GM23338 (cell line): ENCODE data around the gene RELCH. TPM values are rescaled to one million over a fixed set of nuclear protein-coding genes. Genes with fewer than 3 reads are reported as not detected.

Source experiments
- ATAC-seq: fragments of 200-7000 bp; cut with Tn5 transposase; 3 replicates; pipeline ENCODE4 v1.9.1; 2020
- DNase-seq: peaks from one replicate; pipeline ENCODE4 v3.0.0-alpha.2; 2015; ENCODE audit warnings: low spot score
- H2AFZ ChIP-seq: fragments of 200-600 bp; sonication (generic); 2 replicates; pipeline ENCODE4 v1.8.0; 2016; ENCODE audit warnings: antibody characterized with exemption, mild to moderate bottlenecking, moderate library complexity
- H3F3A ChIP-seq: fragments of 200-600 bp; sonication (generic); replicated peaks from 2 replicates; pipeline ENCODE4 v1.8.0; 2017; ENCODE audit warnings: antibody characterized with exemption, mixed run types, low read depth
- H3K27ac ChIP-seq: fragments of 200-600 bp; sonication (generic); 2 replicates; pipeline ENCODE4 v1.6.1; 2016; ENCODE audit warnings: low read depth
- H3K27me3 ChIP-seq: fragments of 200-600 bp; sonication (generic); 2 replicates; pipeline ENCODE4 v1.8.0; 2016; ENCODE audit warnings: mild to moderate bottlenecking, mixed run types, moderate library complexity; ENCODE audit not compliant: insufficient read depth
- H3K36me3 ChIP-seq: fragments of 200-600 bp; sonication (generic); 2 replicates; pipeline ENCODE4 v1.8.0; 2016; ENCODE audit warnings: mild to moderate bottlenecking; ENCODE audit not compliant: insufficient read depth
- H3K4me1 ChIP-seq: fragments of 200-600 bp; sonication (generic); 2 replicates; pipeline ENCODE4 v1.8.0; 2016; ENCODE audit warnings: mild to moderate bottlenecking, moderate library complexity; ENCODE audit not compliant: insufficient read depth
- H3K4me2 ChIP-seq: fragments of 200-600 bp; sonication (generic); 2 replicates; pipeline ENCODE4 v1.7.1; 2017; ENCODE audit warnings: mixed run types
- H3K4me3 ChIP-seq: fragments of 200-600 bp; sonication (generic); 2 replicates; pipeline ENCODE4 v1.6.1; 2016; ENCODE audit warnings: mixed run types
- H3K79me2 ChIP-seq: fragments of 200-600 bp; sonication (generic); replicated peaks from 2 replicates; pipeline ENCODE4 v1.8.0; 2017; ENCODE audit warnings: mild to moderate bottlenecking; ENCODE audit not compliant: insufficient read depth
- H3K9me2 ChIP-seq: fragments of 200-600 bp; sonication (generic); 2 replicates; pipeline ENCODE4 v1.8.0; 2017; ENCODE audit not compliant: insufficient read depth
- H4K20me1 ChIP-seq: fragments of 200-600 bp; sonication (generic); replicated peaks from 2 replicates; pipeline ENCODE4 v1.8.0; 2017; ENCODE audit warnings: mild to moderate bottlenecking; ENCODE audit not compliant: insufficient read depth
- H3K27ac Mint-ChIP-seq: 2 replicates; pipeline ENCODE4 v1.8.0; 2020; ENCODE audit warnings: inconsistent platforms, mild to moderate bottlenecking, moderate library complexity, mixed read lengths
- H3K27me3 Mint-ChIP-seq: 3 replicates; pipeline ENCODE4 v1.8.0; 2022; ENCODE audit warnings: low read depth, mild to moderate bottlenecking, moderate library complexity, mixed read lengths, inconsistent platforms; ENCODE audit not compliant: insufficient read depth, poor library complexity
- H3K36me3 Mint-ChIP-seq: 3 replicates; pipeline ENCODE4 v1.8.0; 2021; ENCODE audit warnings: low read depth, mild to moderate bottlenecking, inconsistent platforms, moderate library complexity, mixed read lengths
- H3K4me1 Mint-ChIP-seq: 3 replicates; pipeline ENCODE4 v1.8.0; 2020; ENCODE audit warnings: mild to moderate bottlenecking, inconsistent platforms, mixed read lengths
- H3K4me3 Mint-ChIP-seq: 3 replicates; pipeline ENCODE4 v1.8.0; 2021; ENCODE audit warnings: moderate library complexity, mild to moderate bottlenecking, inconsistent platforms, mixed read lengths
- H3K9me3 Mint-ChIP-seq: 3 replicates; pipeline ENCODE4 v1.8.0; 2020; ENCODE audit warnings: moderate library complexity, mild to moderate bottlenecking, inconsistent platforms, mixed read lengths
- CREB1 ChIP-seq: fragments of 250-450 bp; sonication (Bioruptor Pico); IDR thresholded peaks from 2 replicates; pipeline ENCODE4 v1.5.0; 2020; ENCODE audit warnings: low read depth, mild to moderate bottlenecking, moderate library complexity
- CTCF ChIP-seq, 2 experiments: fragments of 200-600 bp in 1 of 2; sonication (generic) in 1 of 2; conservative IDR thresholded peaks; 2 replicates each; pipeline versions ENCODE4 v1.5.1 to v1.6.1; 2016 to 2017; ENCODE audit warnings: antibody characterized with exemption in 2 of 2, low read depth in 2 of 2, mild to moderate bottlenecking in 2 of 2, moderate library complexity in 1 of 2
- ETS1 ChIP-seq: IDR thresholded peaks from 2 replicates; pipeline ENCODE4 v1.6.1; 2016; ENCODE audit warnings: antibody characterized with exemption
- EZH2phosphoT487 ChIP-seq: fragments of 200-600 bp; sonication (generic); IDR thresholded peaks from one replicate; pipeline ENCODE4 v1.8.1; 2018; ENCODE audit warnings: antibody characterized with exemption; ENCODE audit not compliant: unreplicated experiment
- JUNB ChIP-seq: IDR thresholded peaks from one replicate; pipeline ENCODE4 v1.6.1; 2016; ENCODE audit warnings: antibody characterized with exemption; ENCODE audit not compliant: unreplicated experiment
- NANOG ChIP-seq: IDR thresholded peaks from 2 replicates; pipeline ENCODE4 v1.6.1; 2016; ENCODE audit warnings: antibody characterized with exemption, borderline replicate concordance
- POLR2AphosphoS5 ChIP-seq: IDR thresholded peaks from 2 replicates; pipeline ENCODE4 v1.6.1; 2016; ENCODE audit warnings: antibody characterized with exemption, low read depth
- REST ChIP-seq: IDR thresholded peaks from one replicate; pipeline ENCODE4 v1.6.1; 2018; ENCODE audit warnings: antibody characterized with exemption; ENCODE audit not compliant: unreplicated experiment
- STAT1 ChIP-seq: IDR thresholded peaks from one replicate; pipeline ENCODE4 v1.6.1; 2016; ENCODE audit warnings: antibody characterized with exemption; ENCODE audit not compliant: unreplicated experiment
- ZNF114 ChIP-seq: fragments of 250-450 bp; sonication (Bioruptor Pico); IDR thresholded peaks from 2 replicates; pipeline ENCODE4 v1.5.0; 2020; ENCODE audit warnings: mild to moderate bottlenecking, moderate library complexity
- ZNF331 ChIP-seq: fragments of 250-450 bp; sonication (Bioruptor Pico); IDR thresholded peaks from 2 replicates; pipeline ENCODE4 v1.5.0; 2020; ENCODE audit warnings: low read depth, mild to moderate bottlenecking, moderate library complexity
- ZNF462 ChIP-seq: fragments of 250-450 bp; sonication (Bioruptor Pico); IDR thresholded peaks from 2 replicates; pipeline ENCODE4 v1.5.0; 2020; ENCODE audit warnings: mild to moderate bottlenecking, moderate library complexity
- polyA plus RNA-seq: library from polyadenylated mRNA; unstranded; fragments of >200 nt; fragmentation: Nextera tagmentation; extraction: Ambion mirVana; gene quantifications from 2 replicates; pipeline ENCODE4 v1.2.1, GENCODE V29; 2016
- total RNA-seq: library from RNA; depleted of rRNA; stranded (reverse); fragments of >200 nt; shearing (Covaris generic); gene quantifications from 2 replicates; pipeline ENCODE4 v1.2.3, GENCODE V29; 2014

RELCH gene
- total and polyA plus RNA-seq, 2 experiments from 2014 or later = 8.8 to 56.4 TPM

GRCh38 chr18:62294073-62294472 lies 107.0 kb downstream of the RELCH start (continued):
- TF ChIP-seq ZNF462 = no peak
- no peak for TF ChIP-seq ZNF114 (CRISPR knock-in tag)
- TF ChIP-seq NANOG = no peak
- TF ChIP-seq CTCF (conservative IDR thresholded peaks at IDR 0.05; ENCODE audit: low read depth in 2 of 2) = no peak
- TF ChIP-seq CREB1 (CRISPR knock-in tag) = no peak
- TF ChIP-seq ZNF331 (CRISPR knock-in tag) = no peak

- Histone ChIP-seq H3F3A (no peaks in the 10 kb centered on the region), H3K4me3 (no peak overlapping the region), H3K36me3 (no peaks in the 10 kb centered on the region), H4K20me1 (no peaks in the 10 kb centered on the region), H3K79me2 (no peaks in the 10 kb centered on the region), H2AFZ (no peak overlapping the region), H3K27ac (no peak overlapping the region), H3K9me2 (no peaks in the 10 kb centered on the region), H3K4me2 (no peak overlapping the region), H3K27me3 (no peaks in the 10 kb centered on the region), H3K4me1 (peaks cover 1% of the 10 kb centered on the region; the same call in 1 of the 2 replicates)
- DNase-seq (no peak), ATAC-seq (no peak)
- H3K36me3 Mint-ChIP-seq = peaks cover 11% of the 10 kb centered on the region; the same call in 2 of the 3 replicates
- no peaks in the 10 kb centered on the region for H3K9me3 Mint-ChIP-seq
- H3K27ac Mint-ChIP-seq = no peak overlapping the region
- H3K4me1 Mint-ChIP-seq = peaks cover 3% of the 10 kb centered on the region; the same call in 1 of the 3 replicates
- no peak overlapping the region for H3K4me3 Mint-ChIP-seq
- H3K27me3 Mint-ChIP-seq = no peaks in the 10 kb centered on the region
- no peak for TF ChIP-seq NANOG
- TF ChIP-seq REST = no peak
- no peak for TF ChIP-seq POLR2AphosphoS5
- TF ChIP-seq ZNF331 (CRISPR knock-in tag) = no peak
- no peak for TF ChIP-seq ZNF114 (CRISPR knock-in tag)
- TF ChIP-seq JUNB = no peak
- no peak for TF ChIP-seq CREB1 (CRISPR knock-in tag)
- no peak for TF ChIP-seq STAT1
- TF ChIP-seq EZH2phosphoT487 = no peak
- TF ChIP-seq ETS1 = no peak
Measured at GRCh38 chr18:62300359-62300963, 113.4 kb downstream of the RELCH start.
